Activated CD8-positive, alpha-beta memory T cell treated with anti-CD3 and anti-CD28 coated beads for 24 hours (primary cell): ENCODE data around the gene KRT76.
"Not testable (repeated sequence)": the region's sequence is repeated elsewhere in the genome, so short reads cannot be mapped to it uniquely, and the experiment has no call there.

Experiments used
- DNase-seq: peaks from one replicate; pipeline ENCODE4 v3.0.0-alpha.2; 2020

KRT76 gene

DNA sequence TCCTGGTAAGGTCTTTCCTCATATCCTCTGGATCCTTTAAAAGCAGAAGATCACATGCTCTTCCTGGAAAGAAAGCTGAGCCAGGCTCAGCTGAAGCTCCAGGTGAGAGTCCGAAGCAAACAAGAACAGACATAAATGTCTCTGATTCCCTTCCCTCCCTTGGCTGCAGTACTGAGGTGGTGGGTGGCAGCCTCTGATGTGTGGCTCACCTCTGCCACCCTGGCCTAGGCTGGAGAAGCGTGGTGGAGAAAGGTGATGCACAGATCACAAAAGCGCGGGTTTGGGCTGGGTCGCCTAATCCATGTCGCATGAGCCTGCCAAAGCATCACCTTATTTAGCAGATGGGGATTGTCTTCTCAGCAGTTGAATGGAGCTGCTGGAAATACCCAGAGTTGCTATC lies 2.8 kb upstream of the KRT76 start:
- DNase-seq: no peak

DNA sequence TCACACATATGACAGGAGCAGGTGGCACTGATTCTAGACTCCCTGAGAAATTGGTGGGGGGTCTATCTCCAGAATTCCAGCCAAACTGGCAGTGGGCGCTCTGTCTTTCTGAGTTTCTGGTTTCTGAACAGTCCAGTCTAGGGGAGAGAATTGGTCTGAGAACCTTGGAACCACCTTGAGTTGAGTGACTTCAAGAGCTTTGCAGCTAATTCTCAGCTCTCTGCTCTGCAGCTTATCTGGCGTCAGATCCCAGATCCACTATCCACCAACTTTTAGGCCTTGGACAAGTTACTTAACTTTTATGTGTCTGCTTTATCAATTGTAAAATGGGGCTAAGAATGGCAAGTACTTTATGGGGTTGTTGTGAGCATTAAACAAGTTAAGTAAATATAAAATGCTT lies 1.7 kb upstream of the KRT76 start:
- DNase-seq: no peak

DNA sequence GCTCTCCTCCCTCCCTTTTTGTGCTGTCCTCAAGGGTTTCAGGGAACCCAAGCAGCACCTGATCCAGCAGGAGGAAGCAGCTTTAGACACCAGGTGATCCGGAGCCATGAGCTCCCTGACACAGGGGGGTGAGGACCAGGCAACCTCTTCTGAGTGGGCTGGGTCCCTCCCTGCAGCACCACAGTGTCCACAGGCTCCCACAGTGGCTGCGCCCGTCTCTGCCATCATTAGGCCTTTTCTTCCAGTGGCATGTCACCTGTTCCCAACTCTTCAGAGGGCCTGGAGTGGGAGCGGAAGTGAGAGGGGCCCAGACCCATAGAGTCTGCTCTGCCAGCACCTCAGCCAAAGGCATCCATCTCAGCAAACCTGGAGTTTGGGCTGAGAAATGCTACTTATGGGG lies 421 bp upstream of the KRT76 start:
- DNase-seq: no peak

DNA sequence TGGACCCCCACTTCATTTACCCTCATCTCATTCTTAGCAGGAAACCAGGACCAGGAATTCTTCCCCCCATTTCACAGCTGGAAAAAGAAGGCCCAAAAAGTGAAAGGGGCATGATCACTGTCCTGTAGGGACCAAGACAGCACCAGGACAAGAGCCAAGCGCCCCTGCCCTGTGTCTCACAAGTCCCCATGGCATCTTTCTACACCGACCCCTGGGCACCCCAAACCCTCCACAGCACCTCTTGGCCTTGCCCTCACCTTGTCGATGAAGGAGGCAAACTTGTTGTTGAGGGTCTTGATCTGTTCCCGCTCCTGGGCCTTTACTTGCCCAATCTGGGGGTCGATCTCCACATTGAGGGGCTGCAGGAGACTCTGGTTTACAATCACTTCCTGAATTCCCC lies 710 bp downstream of the KRT76 start:
- DNase-seq: no peak

DNA sequence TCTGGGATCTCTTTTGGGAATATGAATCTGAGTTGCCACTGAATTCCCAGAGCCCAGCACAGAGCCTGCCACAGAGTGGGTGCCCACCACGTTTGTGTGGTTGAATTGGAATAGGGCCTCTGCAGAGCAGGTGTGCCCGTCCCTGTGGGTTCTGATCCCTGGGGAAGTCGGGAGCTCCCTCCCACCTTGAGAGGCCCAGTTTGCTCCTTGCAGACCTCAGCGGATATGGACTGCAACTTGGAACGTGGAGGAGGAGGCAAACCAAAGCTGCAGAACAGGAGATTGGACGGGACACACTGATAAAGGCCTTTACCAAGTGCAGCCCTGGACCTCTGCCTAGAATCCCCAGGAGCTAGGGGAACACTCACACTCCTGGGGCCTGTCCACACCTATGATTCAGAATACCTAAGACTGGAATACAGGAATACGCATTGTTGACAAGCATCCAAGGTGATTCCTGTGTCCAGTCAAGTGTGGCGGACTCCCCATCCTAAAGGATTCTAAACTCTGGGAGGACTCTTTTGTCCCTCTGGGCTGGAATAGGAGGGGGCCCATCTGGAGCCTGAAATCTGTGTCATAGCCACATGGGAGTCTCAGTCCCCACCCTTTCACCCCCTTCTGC lies 2.4 kb downstream of the KRT76 start:
- no peak for DNase-seq

DNA sequence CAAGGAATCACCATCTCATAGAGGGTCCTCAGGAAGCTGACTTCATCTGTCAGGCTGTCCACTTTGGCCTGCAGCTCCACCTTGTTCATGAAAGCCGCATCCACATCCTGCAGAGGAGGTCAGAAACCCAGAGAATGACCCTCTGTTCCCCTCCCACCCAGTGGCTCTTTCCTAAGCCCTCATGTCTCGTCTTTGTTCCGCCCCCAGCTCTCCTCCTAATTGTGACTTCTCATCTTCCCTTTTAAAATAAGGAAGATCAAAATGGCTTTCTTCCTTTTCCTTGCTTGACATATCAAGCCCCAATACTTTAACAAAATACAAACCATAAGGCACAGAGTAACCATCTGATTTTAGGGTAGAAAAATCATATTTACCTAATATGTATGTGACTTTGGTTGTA lies 4.4 kb downstream of the KRT76 start:
- no peak for DNase-seq

DNA sequence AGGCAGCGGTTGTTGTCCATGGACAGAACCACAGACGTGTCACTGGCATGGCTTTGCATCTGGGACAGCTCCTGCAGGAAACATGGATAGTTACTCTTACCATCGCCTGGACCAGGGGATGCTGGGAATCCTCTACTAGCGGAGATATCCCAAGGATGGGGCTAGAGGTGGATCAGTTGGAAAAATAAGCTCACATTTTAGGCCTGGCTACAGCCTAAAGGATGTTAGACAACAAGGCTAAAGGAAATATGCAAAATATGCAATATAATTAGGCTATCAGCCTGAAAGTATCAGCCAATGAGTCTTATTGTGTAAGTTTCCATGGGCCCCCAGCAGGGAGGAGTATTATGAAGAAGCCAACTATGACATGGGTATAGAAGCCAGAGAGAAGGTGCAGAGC lies 5.0 kb downstream of the KRT76 start:
- no peak for DNase-seq

DNA sequence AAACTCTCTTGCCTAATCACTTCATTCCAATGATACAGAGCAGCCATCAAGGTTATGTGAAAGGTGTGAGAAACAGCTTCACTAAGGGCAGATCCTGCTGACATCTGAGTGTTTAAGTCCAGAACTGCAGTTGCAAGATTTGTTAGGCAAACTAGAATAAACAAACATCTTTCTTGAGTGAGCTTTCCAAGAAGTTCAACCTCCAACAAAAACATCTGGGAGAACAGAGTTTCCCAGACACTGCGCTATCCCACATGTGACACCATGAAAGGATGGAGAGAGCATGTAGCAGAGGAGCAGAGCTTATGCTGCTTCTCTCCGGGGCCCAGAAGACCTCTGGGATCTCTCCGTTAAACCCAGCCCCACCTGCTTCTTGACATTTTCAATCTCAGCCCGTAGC lies 5.6 kb downstream of the KRT76 start:
- DNase-seq: no peak

DNA sequence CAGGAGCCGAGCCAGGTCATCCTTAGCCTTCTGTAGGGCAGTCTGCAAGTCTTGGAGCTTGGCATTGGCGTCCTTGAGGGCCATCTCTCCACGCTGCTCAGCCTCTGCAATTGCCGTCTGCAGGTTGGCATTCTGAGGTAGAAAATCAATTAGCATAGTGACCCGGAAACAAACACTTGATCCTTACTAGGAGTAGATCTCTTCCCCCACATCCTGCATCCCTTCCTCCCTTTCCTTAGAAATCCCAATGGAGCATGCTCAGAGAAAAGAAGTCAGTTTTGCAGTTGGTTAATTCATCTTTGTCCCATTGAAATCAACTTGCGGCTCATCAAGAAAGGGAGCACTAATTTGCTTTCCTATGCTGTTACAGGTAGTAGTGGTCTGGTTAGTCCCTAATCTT lies 6.1 kb downstream of the KRT76 start:
- DNase-seq: no peak

DNA sequence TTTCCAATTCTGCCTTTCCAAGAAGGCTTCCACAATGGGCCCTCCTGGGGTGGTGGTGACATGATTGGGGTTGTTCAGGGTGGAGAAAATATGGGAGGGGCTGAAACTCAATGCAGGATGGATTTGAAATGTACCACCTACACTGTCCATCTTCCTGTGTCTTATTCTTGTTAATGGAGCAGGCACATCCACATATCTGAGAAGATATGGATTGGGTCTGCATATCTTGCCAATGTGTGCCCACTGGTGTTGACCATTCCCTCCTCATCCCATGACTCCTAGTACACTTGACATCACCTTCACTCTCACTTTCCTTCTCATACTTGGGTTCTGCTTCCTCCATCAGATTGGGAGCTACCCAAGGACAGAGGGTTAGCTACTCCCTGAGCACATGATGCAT lies 7.2 kb downstream of the KRT76 start:
- DNase-seq: no peak

DNA sequence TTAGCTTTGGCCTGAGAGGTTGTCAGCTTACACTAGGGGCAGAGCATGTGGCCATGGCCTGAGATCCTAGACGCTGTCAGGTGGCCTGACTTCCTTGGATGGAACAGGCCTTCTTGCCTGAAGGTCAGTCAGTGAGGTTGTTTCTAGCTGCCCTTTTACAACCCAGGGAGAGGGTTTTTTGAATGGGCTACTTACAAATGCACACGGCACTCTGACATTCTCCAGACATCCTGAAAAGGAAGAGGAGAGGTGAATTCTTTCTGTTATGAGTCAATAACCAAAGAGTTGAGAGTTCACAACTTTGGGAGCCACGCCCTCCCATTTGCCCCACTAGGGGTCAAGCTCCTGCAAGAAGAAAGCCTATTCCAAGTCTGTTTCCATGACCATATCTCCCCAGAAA lies 7.8 kb downstream of the KRT76 start:
- DNase-seq: no peak

DNA sequence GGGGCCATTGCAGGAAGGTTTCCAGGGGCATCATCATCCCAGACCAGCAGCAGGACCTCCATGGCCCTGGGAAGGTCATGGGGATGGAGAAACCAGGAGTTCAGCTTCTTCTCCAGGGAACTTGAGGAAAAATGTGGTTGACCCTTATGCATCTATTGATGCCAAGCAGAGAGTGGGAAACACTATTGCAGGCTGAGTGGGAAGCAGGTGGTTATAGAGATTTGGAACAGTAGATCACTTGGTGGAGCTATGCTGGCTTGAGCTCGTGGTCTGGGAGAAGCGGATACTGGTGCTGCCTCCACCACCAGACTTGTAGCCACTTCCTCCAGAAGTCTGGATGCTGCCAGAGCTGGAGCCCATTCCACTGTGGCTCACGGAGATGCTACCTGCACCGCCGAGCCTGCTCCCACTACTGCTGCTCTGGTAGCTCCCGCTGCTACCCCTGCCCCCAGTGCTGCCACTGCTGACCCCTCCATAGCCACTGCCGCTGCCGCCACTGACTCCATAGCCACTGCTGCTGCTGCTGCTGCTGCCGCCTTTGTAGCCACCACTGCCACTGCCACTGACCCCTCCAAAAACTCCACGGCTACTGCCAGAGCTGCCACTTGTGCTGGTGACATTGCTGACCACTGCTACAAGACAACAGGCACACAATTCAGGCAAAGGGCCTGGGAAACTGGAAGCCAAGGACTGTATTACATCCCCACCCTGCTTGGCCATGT lies 8.5 kb downstream of the KRT76 start:
- no peak for DNase-seq

DNA sequence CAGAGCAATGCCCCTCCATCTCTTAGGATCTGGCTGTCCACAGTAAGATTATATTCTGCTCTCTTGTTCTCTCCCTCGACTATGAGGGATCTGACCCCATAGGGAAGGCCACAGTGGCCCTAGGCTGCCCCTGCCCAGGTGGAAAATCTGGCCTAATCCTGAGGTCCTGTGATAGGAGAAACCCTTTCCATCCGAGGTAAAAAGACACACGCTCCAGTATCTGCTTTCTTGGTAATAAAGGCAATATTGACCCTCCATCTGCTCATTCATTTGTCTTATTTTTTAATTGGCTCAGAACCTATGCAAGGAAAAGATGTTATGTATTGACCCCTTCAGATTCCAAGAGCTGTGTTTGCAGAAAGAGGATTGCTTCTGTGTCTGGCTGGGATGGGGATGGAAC lies 9.7 kb downstream of the KRT76 start:
- DNase-seq: no peak

DNA sequence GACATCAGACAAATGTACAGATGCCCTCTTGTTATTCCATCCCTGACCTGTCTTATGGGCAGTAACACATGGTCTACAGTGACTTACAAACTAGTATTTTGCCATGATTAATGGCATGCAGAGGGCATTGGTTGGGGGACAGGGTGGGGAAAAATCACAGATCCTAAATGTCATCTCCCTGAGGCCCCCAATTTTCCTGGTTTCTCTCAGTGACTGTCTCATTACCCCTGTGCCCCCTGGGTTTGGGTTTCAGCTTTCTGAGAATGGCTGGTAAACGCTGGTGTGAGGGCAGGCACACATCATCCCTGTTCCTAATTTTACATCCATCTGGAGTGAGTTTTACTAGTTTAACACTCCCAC lies 10.1 kb downstream of the KRT76 start:
- DNase-seq: no peak

DNA sequence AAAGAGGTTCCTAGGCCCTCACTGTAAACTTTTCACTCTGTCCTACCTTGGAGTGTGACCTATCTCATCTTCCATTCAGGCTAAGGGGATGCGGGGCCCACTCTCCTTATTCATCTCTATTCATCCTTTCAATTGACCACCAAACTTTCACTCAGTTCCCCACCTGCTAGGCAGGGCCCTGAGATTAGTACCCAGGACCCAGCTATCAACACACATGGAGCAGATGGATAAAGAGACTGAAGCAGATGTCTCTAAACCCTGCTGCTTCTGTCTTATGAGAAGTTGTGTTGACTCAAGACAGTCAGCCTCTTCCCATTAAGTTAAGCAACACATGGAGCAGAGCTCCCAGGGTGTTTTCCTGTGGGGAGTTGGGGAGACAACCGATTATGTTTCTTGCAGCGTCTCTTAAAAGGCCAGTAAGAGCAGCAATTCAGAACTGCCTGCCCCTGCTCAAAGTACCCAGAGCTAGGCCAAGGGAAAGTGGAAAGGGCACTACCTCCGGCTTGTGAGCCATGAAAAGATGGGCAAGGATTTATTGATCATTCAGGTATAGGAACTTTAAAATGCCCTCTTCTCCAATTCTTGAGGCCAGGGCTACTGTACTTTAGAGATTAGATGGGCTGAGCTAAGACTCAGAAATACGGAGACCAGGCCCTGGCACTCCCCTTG lies 10.7 kb downstream of the KRT76 start:
- DNase-seq: no peak

DNA sequence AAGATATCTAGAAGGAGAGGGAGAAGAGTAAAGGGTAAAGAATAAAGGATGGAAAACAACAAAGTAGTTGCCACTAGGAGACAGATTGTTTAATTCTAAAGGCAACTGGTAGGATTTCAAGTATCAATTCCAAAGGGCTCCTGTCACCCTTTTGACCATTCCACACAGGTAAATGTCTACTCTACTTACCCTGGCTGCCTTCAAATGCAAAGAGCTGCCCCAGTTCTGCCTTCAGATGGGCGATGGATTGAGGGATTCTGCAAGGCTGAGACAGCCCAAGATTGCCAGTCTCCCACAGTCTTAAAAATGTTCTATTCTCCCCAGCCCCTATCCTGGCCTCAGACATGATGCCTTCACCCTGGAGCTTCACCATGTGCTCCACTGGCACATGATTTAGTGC lies 11.4 kb downstream of the KRT76 start:
- DNase-seq: no peak

DNA sequence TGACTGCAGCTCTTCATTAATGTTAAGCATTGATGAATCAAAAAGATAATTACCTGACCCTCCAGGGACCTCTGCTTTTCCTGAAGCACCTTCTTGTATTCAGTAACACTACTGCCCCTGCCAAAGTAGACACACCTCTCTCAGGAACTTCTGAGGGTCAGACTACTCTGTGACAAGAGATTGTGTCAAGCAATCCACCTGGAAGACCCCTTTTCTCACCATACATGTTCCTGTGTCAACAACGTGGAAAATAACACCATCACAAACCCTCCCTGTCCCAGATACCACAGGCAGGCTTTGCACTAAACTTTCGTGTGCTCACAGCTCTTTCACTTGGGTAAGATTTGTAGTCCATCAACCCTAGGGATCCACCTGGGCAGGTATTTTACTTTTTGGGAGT lies 13.2 kb downstream of the KRT76 start:
- no peak for DNase-seq

DNA sequence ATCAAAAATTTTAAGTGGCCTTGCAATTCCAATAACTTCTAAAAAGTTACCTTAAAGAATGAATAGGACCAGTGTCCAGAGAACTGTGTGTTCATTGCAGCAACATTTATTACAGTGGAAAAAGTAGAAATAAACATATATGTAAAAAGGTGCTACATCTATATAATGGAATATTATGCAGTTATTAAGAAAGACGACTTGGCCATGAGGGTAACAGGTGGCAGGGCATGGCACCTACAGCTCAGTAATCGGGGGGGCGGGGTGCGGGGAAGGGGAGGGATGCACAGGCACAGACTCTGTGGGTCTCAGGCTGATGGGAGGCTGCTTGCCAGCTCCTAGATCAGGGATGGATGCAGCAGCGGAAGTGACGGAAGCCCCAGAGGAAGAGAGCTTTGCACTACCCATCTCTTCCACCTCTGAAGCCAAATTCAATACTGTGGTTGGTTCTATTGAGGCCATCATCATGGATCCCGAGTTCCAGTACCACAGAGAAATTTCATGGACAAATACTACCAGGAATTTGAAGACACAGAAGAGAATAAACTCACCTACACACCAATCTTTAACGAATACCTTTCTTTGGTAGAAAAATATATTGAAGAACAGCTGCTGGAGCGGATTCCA lies 14.0 kb downstream of the KRT76 start:
- no peak for DNase-seq

DNA sequence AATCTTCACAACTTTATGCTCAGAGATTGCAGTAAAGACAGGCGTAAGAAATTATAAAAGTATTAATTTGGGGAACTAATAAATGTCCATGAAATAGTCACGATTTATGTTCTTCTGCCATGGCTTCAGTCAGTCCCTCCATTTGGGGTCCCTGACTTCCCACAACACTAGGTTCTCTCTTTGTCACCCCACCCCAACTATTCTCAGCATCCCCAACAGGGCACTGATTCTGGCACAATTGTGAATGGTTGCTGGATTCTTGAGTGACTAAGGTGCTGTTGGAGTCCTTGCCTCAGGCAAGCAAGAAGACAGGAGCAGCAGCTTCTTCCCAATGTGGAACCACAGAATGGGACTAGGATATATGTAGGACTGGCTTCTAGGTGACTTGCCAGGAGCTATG lies 15.3 kb downstream of the KRT76 start:
- no peak for DNase-seq

DNA sequence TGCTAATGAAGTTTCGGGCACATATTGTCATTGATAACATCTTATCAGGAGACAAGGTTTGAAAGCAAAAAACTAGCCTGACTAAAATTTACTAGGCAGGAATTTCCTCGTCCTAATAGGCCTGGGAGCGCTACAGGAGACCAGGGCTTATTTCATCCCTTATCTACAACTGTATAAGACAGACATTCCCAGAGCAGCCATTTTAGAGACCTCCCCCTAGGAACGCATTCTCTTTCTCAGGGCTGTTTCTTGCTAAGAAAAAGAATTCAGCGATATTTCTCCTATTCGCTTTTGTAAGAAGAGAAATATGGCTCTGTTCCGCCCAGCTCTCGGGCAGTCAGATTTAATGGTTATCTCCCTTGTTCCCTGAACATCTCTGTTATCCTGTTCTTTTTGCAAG lies 15.9 kb downstream of the KRT76 start:
- DNase-seq: not testable (repeated sequence)

DNA sequence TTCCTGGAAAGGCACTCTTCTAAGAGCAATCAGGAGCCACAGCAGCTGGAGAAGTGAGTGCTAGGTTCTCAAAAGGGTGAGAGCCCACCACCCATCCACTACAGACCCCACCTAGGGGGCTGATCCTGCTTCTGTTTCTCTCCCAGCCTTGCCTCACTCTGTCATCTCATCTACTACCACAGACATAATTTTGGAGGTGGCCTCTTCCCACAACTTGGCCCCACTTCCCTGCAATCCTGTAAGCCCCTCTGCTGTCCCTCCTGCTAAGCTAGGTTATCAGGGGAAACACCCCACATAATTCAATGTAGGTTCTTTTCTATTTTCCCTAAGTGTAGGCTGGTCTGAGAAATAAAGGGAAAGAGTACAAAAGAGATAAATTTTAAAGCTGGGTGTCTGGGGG lies 16.5 kb downstream of the KRT76 start:
- DNase-seq: no peak

DNA sequence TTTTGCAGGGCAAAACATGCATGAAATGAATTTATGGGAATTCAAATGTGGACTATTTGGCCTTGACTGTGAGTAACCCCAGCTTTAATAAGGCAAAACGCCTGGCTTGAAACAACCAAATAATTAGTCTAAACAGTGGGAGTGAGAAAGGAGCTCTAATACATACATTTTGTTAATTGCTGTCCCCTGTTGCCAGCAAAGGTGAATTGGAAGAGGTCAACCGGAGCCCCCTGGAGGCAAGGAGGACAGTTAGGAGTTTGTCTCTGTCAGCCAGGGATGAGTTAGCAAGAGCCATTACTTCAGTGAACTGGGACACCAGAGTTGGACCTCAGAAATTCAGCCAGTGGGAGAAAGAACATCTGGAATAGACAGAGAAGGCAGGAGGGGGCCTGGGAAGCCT lies 17.4 kb downstream of the KRT76 start:
- no peak for DNase-seq

DNA sequence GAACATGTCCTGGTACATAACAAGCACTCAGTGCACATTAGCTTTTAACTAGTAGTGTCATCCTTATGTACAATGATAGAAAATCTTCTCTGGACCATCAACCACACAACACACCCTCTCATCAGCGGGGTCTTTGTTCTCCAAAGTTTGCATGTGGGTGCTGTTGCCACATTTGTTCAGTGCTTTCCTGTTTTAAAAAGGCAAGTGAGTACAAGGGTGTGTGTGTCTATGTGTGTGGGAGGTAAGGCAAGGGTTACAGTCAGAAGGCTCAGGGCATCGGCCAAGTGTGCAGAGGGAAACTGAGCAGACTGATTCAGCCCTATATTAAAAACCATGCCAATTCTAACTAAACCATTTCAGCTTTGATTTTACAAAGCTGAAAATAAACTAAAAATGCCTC lies 17.9 kb downstream of the KRT76 start:
- no peak for DNase-seq

DNA sequence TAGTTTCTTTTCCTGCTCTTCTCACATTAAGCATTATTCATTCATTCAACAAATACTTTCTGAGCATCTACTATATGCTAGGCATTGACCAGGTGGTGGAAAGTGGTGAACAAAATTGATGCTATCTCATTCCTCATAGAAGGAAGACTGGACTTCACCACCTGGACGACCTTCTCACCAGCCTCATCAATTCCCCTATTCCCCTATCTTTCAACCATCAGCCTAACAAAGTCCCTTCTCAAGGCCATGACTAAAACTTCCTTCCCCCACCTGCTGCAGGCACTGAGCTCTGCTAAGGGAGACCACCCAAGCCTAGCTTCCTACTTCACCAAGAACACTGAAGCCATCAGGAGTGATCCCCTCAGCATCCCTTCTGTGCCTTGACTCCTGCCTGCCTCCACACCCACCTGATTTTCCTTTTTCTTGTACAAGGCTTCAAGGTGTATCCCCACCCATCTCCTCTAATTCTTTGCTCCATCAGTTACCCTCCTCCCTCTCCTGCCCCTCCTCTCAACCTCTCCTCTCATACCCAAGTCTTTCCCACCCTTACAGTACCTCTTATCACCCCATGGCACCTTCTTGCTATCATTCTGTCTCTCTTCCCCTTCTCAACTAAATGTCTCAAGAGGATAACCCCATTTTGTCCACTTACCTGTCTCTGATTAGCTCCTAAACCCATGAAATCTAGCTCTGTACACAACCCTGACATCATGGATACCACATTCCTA lies 19.5 kb downstream of the KRT76 start:
- DNase-seq: no peak
